ENCODE results near the gene GRPEL1.

The GRPEL1 gene

DNA sequence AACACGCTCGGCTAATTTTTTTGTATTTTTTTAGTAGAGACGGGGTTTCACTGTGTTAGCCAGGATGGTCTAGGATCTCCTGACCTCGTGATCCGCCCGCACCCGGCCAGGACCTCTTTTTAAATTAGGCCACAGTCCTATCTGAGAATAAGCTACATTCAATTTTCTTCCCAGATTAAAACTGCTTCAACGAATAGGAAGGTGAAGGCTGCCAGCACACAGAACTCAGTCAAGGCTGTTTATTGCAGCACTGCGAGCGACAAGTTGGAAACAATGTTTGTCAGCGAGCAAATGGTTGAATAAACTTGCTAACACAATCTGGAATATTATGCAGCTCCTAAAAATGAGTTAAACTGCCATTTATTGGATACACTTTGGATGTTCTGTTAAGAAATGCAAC lies 1.9 kb downstream of the GRPEL1 start:
- CTCF ChIA-PET: interaction anchor here (0.6 to 6.3 kb wide), 7 partner anchors 15 to 159 kb away, joined by 3 to 69 read pairs (median 3); partner anchors contain the start of gene TADA2B
- Histone ChIP-seq H3K27ac (ENCODE audit: extremely low read depth, low read depth, low read length) (no peak overlapping the region), H3K36me3 (ENCODE audit: control insufficient read depth in 2 of 2, insufficient read depth in 1 of 2, low read length in 2 of 2) (peaks cover 0 to 53% of the 10 kb centered on the region in 2 experiments; a peak in 2 of 3 replicates), H3K4me3 (ENCODE audit: low read depth, low read length) (no peak overlapping the region), H3K4me1 (ENCODE audit: control insufficient read depth, insufficient read depth, low read length) (peaks cover 2% of the 10 kb centered on the region; the same call in 1 of the 2 replicates), H3K9me3 (ENCODE audit: control insufficient read depth, insufficient read depth, low read depth, low read length) (no peaks in the 10 kb centered on the region)
- POLR2A ChIA-PET: interaction anchor here (0.8 to 2.3 kb wide), 2 partner anchors 11 to 23 kb away, joined by 3 to 8 read pairs; partner anchors contain the start of gene TADA2B
- no peak for TF ChIP-seq ZNF658 (tag by site-specific recombination; IDR thresholded peaks at IDR 0.05)
- TF ChIP-seq MEIS1 (CRISPR knock-in tag; IDR thresholded peaks at IDR 0.05; ENCODE audit: borderline replicate concordance): no peak
- no peak for TF ChIP-seq IKZF3 (tag by site-specific recombination; IDR thresholded peaks at IDR 0.05)
- TF ChIP-seq, protein P1, sequence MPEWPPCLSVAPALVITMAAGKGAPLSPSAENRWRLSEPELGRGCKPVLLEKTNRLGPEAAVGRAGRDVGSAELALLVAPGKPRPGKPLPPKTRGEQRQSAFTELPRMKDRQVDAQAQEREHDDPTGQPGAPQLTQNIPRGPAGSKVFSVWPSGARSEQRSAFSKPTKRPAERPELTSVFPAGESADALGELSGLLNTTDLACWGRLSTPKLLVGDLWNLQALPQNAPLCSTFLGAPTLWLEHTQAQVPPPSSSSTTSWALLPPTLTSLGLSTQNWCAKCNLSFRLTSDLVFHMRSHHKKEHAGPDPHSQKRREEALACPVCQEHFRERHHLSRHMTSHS (tag by site-specific recombination; IDR thresholded peaks at IDR 0.05): no peak
- no peak for TF ChIP-seq ZNF548 (tag by site-specific recombination; IDR thresholded peaks at IDR 0.05)
- no peak for TF ChIP-seq TCF7L2 (IDR thresholded peaks at IDR 0.05; ENCODE audit: borderline replicate concordance, low read depth, low read length)
- TF ChIP-seq ZNF704 (tag by site-specific recombination; IDR thresholded peaks at IDR 0.05): no peak
- no peak for TF ChIP-seq ZNF2 (tag by site-specific recombination; IDR thresholded peaks at IDR 0.05)
- TF ChIP-seq, protein P2, sequence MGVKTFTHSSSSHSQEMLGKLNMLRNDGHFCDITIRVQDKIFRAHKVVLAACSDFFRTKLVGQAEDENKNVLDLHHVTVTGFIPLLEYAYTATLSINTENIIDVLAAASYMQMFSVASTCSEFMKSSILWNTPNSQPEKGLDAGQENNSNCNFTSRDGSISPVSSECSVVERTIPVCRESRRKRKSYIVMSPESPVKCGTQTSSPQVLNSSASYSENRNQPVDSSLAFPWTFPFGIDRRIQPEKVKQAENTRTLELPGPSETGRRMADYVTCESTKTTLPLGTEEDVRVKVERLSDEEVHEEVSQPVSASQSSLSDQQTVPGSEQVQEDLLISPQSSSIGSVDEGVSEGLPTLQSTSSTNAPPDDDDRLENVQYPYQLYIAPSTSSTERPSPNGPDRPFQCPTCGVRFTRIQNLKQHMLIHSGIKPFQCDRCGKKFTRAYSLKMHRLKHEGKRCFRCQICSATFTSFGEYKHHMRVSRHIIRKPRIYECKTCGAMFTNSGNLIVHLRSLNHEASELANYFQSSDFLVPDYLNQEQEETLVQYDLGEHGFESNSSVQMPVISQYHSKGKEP (tag by site-specific recombination; IDR thresholded peaks at IDR 0.05): no peak

DNA sequence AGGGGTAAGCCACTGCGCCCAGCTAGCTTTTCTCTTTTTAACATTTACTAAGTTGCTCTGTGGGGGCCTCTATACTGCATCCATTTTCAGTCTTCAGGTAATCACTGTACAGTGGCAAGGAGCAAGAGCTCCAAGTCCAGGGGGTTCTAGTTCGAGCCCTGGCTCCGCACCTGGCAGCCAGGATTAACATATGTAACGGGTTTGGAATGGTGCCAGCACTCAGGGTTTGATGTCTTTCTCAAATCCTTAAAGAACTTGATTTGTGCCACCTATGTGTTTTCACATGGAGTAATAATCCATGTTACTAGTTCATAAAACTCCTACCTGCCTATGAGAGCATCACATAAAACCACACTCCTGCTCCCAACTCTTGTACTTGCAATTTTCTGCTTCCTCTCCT lies 4.5 kb downstream of the GRPEL1 start:
- ChIA-PET POLR2A (no interaction called here), CTCF (interaction anchor here (0.5 kb wide), 1 partner anchor 211 kb away, joined by 3 read pairs; no protein-coding TSS in a partner anchor)
- no peak overlapping the region for H3K4me3 ChIP-seq (ENCODE audit: low read depth, low read length)
- peaks cover 2% of the 10 kb centered on the region; the same call in 1 of the 2 replicates for H3K4me1 ChIP-seq (ENCODE audit: control insufficient read depth, insufficient read depth, low read length)
- H3K9me3 ChIP-seq (ENCODE audit: control insufficient read depth, insufficient read depth, low read depth, low read length): no peaks in the 10 kb centered on the region
- H3K36me3 ChIP-seq (ENCODE audit: control insufficient read depth in 2 of 2, insufficient read depth in 1 of 2, low read length in 2 of 2): peaks cover 0 to 79% of the 10 kb centered on the region in 2 experiments; a peak in 2 of 3 replicates
- H3K27ac ChIP-seq (ENCODE audit: extremely low read depth, low read depth, low read length): no peak overlapping the region
- TF ChIP-seq, protein P3, sequence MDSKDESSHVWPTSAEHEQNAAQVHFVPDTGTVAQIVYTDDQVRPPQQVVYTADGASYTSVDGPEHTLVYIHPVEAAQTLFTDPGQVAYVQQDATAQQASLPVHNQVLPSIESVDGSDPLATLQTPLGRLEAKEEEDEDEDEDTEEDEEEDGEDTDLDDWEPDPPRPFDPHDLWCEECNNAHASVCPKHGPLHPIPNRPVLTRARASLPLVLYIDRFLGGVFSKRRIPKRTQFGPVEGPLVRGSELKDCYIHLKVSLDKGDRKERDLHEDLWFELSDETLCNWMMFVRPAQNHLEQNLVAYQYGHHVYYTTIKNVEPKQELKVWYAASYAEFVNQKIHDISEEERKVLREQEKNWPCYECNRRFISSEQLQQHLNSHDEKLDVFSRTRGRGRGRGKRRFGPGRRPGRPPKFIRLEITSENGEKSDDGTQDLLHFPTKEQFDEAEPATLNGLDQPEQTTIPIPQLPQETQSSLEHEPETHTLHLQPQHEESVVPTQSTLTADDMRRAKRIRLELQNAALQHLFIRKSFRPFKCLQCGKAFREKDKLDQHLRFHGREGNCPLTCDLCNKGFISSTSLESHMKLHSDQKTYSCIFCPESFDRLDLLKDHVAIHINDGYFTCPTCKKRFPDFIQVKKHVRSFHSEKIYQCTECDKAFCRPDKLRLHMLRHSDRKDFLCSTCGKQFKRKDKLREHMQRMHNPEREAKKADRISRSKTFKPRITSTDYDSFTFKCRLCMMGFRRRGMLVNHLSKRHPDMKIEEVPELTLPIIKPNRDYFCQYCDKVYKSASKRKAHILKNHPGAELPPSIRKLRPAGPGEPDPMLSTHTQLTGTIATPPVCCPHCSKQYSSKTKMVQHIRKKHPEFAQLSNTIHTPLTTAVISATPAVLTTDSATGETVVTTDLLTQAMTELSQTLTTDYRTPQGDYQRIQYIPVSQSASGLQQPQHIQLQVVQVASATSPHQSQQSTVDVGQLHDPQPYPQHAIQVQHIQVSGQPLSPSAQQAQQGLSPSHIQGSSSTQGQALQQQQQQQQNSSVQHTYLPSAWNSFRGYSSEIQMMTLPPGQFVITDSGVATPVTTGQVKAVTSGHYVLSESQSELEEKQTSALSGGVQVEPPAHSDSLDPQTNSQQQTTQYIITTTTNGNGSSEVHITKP (tag by site-specific recombination; IDR thresholded peaks at IDR 0.05): no peak
- TF ChIP-seq, protein P4, sequence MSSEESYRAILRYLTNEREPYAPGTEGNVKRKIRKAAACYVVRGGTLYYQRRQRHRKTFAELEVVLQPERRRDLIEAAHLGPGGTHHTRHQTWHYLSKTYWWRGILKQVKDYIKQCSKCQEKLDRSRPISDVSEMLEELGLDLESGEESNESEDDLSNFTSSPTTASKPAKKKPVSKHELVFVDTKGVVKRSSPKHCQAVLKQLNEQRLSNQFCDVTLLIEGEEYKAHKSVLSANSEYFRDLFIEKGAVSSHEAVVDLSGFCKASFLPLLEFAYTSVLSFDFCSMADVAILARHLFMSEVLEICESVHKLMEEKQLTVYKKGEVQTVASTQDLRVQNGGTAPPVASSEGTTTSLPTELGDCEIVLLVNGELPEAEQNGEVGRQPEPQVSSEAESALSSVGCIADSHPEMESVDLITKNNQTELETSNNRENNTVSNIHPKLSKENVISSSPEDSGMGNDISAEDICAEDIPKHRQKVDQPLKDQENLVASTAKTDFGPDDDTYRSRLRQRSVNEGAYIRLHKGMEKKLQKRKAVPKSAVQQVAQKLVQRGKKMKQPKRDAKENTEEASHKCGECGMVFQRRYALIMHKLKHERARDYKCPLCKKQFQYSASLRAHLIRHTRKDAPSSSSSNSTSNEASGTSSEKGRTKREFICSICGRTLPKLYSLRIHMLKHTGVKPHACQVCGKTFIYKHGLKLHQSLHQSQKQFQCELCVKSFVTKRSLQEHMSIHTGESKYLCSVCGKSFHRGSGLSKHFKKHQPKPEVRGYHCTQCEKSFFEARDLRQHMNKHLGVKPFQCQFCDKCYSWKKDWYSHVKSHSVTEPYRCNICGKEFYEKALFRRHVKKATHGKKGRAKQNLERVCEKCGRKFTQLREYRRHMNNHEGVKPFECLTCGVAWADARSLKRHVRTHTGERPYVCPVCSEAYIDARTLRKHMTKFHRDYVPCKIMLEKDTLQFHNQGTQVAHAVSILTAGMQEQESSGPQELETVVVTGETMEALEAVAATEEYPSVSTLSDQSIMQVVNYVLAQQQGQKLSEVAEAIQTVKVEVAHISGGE (tag by site-specific recombination; conservative IDR thresholded peaks at IDR 0.05; ENCODE audit: low read depth): no peak
- no peak for TF ChIP-seq ZNF629 (tag by site-specific recombination; IDR thresholded peaks at IDR 0.05)
- TF ChIP-seq, protein P5, sequence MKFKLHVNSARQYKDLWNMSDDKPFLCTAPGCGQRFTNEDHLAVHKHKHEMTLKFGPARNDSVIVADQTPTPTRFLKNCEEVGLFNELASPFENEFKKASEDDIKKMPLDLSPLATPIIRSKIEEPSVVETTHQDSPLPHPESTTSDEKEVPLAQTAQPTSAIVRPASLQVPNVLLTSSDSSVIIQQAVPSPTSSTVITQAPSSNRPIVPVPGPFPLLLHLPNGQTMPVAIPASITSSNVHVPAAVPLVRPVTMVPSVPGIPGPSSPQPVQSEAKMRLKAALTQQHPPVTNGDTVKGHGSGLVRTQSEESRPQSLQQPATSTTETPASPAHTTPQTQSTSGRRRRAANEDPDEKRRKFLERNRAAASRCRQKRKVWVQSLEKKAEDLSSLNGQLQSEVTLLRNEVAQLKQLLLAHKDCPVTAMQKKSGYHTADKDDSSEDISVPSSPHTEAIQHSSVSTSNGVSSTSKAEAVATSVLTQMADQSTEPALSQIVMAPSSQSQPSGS (tag by site-specific recombination; IDR thresholded peaks at IDR 0.05; ENCODE audit: low read depth): no peak
- TF ChIP-seq MEIS1 (CRISPR knock-in tag; IDR thresholded peaks at IDR 0.05; ENCODE audit: borderline replicate concordance): no peak
- TF ChIP-seq TCF7L2 (IDR thresholded peaks at IDR 0.05; ENCODE audit: borderline replicate concordance, low read depth, low read length): no peak
- TF ChIP-seq BCL11B (tag by site-specific recombination; IDR thresholded peaks at IDR 0.05; ENCODE audit: low read depth): no peak
- no peak for TF ChIP-seq ZNF621 (tag by site-specific recombination; IDR thresholded peaks at IDR 0.05)
- TF ChIP-seq OSR2 (tag by site-specific recombination; IDR thresholded peaks at IDR 0.05): no peak
- TF ChIP-seq ZNF704 (tag by site-specific recombination; IDR thresholded peaks at IDR 0.05): no peak
- TF ChIP-seq ZNF571 (tag by site-specific recombination; IDR thresholded peaks at IDR 0.05): no peak
- no peak for TF ChIP-seq ZFP3 (tag by site-specific recombination; IDR thresholded peaks at IDR 0.05; ENCODE audit: low read depth)
- no peak for TF ChIP-seq ZNF391 (tag by site-specific recombination; IDR thresholded peaks at IDR 0.05; ENCODE audit: borderline replicate concordance, low read depth)
- no peak for TF ChIP-seq ZNF521 (tag by site-specific recombination; IDR thresholded peaks at IDR 0.05)

Measured in HEK293 (cell line).